PC-3 (cell line): ENCODE results near the gene MEIOSIN. TPM values are rescaled to one million over a fixed set of nuclear protein-coding genes. Genes with fewer than 3 reads are reported as not detected.

ENCODE experiments used
- ATAC-seq: fragments of 200-7000 bp; cut with Tn5 transposase; 2 replicates; pipeline ENCODE4 v1.9.1; 2020; ENCODE audit warnings: mild to moderate bottlenecking, moderate library complexity
- BruUV-seq: library from RNA; stranded (reverse); fragments of 400-500 nt; replicated peaks from 2 replicates; lab custom pipeline; 2021; lab: Mats Ljungman, UMichigan
- CTCF ChIA-PET: fragments of 300-600 bp; sonication (Branson Sonifier 250); formaldehyde crosslinking; loops from one replicate; lab custom pipeline; 2022; ENCODE audit warnings: antibody characterized with exemption; lab: Charles Lee
- POLR2A ChIA-PET: fragments of 300-600 bp; sonication (Branson Sonifier 250); formaldehyde crosslinking; loops from one replicate; lab custom pipeline; 2022; ENCODE audit warnings: antibody characterized with exemption; ENCODE audit not compliant: unreplicated experiment; lab: Charles Lee
- DNase-seq: peaks from one replicate; pipeline ENCODE4 v3.0.0-alpha.2; 2015
- H2AFZ ChIP-seq: fragments of 300-600 bp; sonication (generic); 2 replicates; pipeline ENCODE4 v1.6.0; 2016; ENCODE audit warnings: antibody characterized with exemption, low read length
- H3F3A ChIP-seq: fragments of 300-600 bp; sonication (generic); one replicate; pipeline ENCODE4 v1.6.0; 2017; ENCODE audit warnings: antibody characterized with exemption, low read length, control low read depth, mild to moderate bottlenecking; ENCODE audit not compliant: unreplicated experiment
- H3K27ac ChIP-seq: fragments of 300-600 bp; sonication (generic); 2 replicates; pipeline ENCODE4 v1.5.1; 2016; ENCODE audit warnings: mild to moderate bottlenecking, low read length
- H3K27me3 ChIP-seq: fragments of 300-600 bp; sonication (generic); 2 replicates; pipeline ENCODE4 v1.6.1; 2016; ENCODE audit warnings: low read length, mixed read lengths
- H3K36me3 ChIP-seq: fragments of 300-600 bp; sonication (generic); 2 replicates; pipeline ENCODE4 v1.6.1; 2016; ENCODE audit warnings: low read depth, mixed run types, low read length, mixed read lengths
- H3K4me1 ChIP-seq: fragments of 300-600 bp; sonication (generic); 2 replicates; pipeline ENCODE4 v1.5.1; 2016; ENCODE audit warnings: low read length; ENCODE audit not compliant: insufficient read depth
- H3K4me2 ChIP-seq: fragments of 300-600 bp; sonication (generic); 2 replicates; pipeline ENCODE4 v1.6.0; 2016; ENCODE audit warnings: low read length
- H3K4me3 ChIP-seq: fragments of 300-600 bp; sonication (generic); 2 replicates; pipeline ENCODE4 v1.5.1; 2016; ENCODE audit warnings: mild to moderate bottlenecking, low read length, mixed read lengths
- H3K79me2 ChIP-seq: fragments of 300-600 bp; sonication (generic); 2 replicates; pipeline ENCODE4 v1.6.1; 2017; ENCODE audit warnings: low read length, mixed read lengths
- H3K9ac ChIP-seq: fragments of 300-600 bp; sonication (generic); 2 replicates; pipeline ENCODE4 v1.6.0; 2016; ENCODE audit warnings: mild to moderate bottlenecking, low read length
- H3K9me2 ChIP-seq: fragments of 300-600 bp; sonication (generic); replicated peaks from 2 replicates; pipeline ENCODE4 v1.6.1; 2016; ENCODE audit warnings: mixed run types, low read length, mixed read lengths
- H3K9me3 ChIP-seq: fragments of 300-600 bp; sonication (generic); 2 replicates; pipeline ENCODE4 v1.6.1; 2016; ENCODE audit warnings: low read length, mixed read lengths
- H4K20me1 ChIP-seq: fragments of 300-600 bp; sonication (generic); 2 replicates; pipeline ENCODE4 v1.6.1; 2016; ENCODE audit warnings: low read length, mixed read lengths
- CTCF ChIP-seq: fragments of 300-600 bp; sonication (generic); conservative IDR thresholded peaks from 2 replicates; pipeline ENCODE4 v1.5.1; 2017; ENCODE audit warnings: antibody characterized with exemption, low read depth, mild to moderate bottlenecking, low read length
- EZH2 ChIP-seq: fragments of 300-600 bp; sonication (generic); IDR thresholded peaks from one replicate; pipeline ENCODE4 v1.6.1; 2017; ENCODE audit warnings: antibody characterized with exemption, mild to moderate bottlenecking, low read length; ENCODE audit not compliant: unreplicated experiment
- EZH2phosphoT487 ChIP-seq: fragments of 300-600 bp; sonication (generic); IDR thresholded peaks from 2 replicates; pipeline ENCODE4 v1.6.1; 2018; ENCODE audit warnings: mild to moderate bottlenecking, antibody characterized with exemption, low read length, borderline replicate concordance
- intact Hi-C: fragments of 100-400 bp; cut with micrococcal nuclease; formaldehyde crosslinking; loops from 2 replicates; pipeline ENCODE4 v1.9.0; 2023
- total RNA-seq: library from RNA; depleted of rRNA; stranded (reverse); fragments of >200 nt; gene quantifications from 2 replicates; pipeline ENCODE4 v1.2.3, GENCODE V29; 2014

The MEIOSIN gene
- total RNA-seq, 1 experiment from 2014 or later, result not detected

GRCh38 chr19:45791744-45792469, 58.7 kb downstream of the MEIOSIN start:
- peak overlapping the region; percentile 97 for H3K4me2 ChIP-seq
- no peaks in the 10 kb centered on the region for H3F3A ChIP-seq
- H3K79me2 ChIP-seq, result peaks cover 16% of the 10 kb centered on the region
- no peaks in the 10 kb centered on the region for H4K20me1 ChIP-seq
- ChIA-PET CTCF (no interaction called here), POLR2A (interaction anchor here (0.5 to 0.6 kb wide), 2 partner anchors 23 to 47 kb away, joined by 3 to 10 read pairs; no protein-coding TSS in a partner anchor)
- H3K4me3 ChIP-seq, result peak overlapping the region; percentile 93
- H3K36me3 ChIP-seq, result peaks cover 8% of the 10 kb centered on the region; the same call in 1 of the 2 replicates
- no peak for ATAC-seq
- H2AFZ ChIP-seq, result no peak overlapping the region
- intact Hi-C loops, result no loop called here
- H3K27me3 ChIP-seq, result no peaks in the 10 kb centered on the region
- no peaks in the 10 kb centered on the region for H3K9me2 ChIP-seq
- no peak for DNase-seq
- no peaks in the 10 kb centered on the region for H3K9me3 ChIP-seq
- peaks cover 6% of the 10 kb centered on the region; the same call in 1 of the 2 replicates for H3K4me1 ChIP-seq
- no peak overlapping the region for H3K27ac ChIP-seq
- peak overlapping the region; percentile 83 for H3K9ac ChIP-seq
- TSS peak; percentile 49 for BruUV-seq
- TF ChIP-seq CTCF (no peak), EZH2phosphoT487 (no peak), EZH2 (no peak)

- DNase-seq, result peak; percentile 96
- Histone ChIP-seq H2AFZ (no peak within 1 kb of the TSS), H3K27ac (no peak within 1 kb of the TSS), H3K4me2 (peak within 1 kb of the TSS; percentile 97), H3K27me3 (no peaks in the 10 kb centered on the region), H3K36me3 (peaks cover 8% of the 10 kb centered on the region; the same call in 1 of the 2 replicates), H3K79me2 (peaks cover 16% of the 10 kb centered on the region), H3K4me3 (peak within 1 kb of the TSS; percentile 93), H4K20me1 (no peaks in the 10 kb centered on the region), H3K4me1 (peaks cover 6% of the 10 kb centered on the region; the same call in 1 of the 2 replicates), H3F3A (no peaks in the 10 kb centered on the region), H3K9me3 (no peaks in the 10 kb centered on the region), H3K9ac (peak within 1 kb of the TSS; percentile 83), H3K9me2 (no peaks in the 10 kb centered on the region)
- CTCF ChIA-PET, result interaction anchor here (0.6 kb wide), 2 partner anchors 22 to 71 kb away, joined by 6 to 7 read pairs; no protein-coding TSS in a partner anchor
- ATAC-seq, result peak; percentile 97
- intact Hi-C loops, result no loop called here
- POLR2A ChIA-PET, result interaction anchor here (0.5 to 0.6 kb wide), 7 partner anchors 14 to 189 kb away, joined by 3 to 10 read pairs (median 3); no protein-coding TSS in a partner anchor
- no peak for TF ChIP-seq CTCF
- TF ChIP-seq EZH2, result no peak
- no peak for TF ChIP-seq EZH2phosphoT487
- no TSS peak for BruUV-seq
These were observed 59.4 kb downstream of the MEIOSIN start, which contains the start of gene DMWD for GRCh38 chr19:45792470-45793177. Gene DMWD (minus strand): TSS chr19:45792845. CDS start chr19:45792756, 89 bp downstream.
